ENCODE results near the gene DNAJA3. TPM values are rescaled to one million over a fixed set of nuclear protein-coding genes. Genes with fewer than 3 reads are reported as not detected.

DNAJA3 gene
- total RNA-seq, 1 donor from 2014 or later, result 36.1 TPM

- H3K27ac ChIP-seq, result peak within 1 kb of the TSS; percentile 95
- H3K4me3 ChIP-seq, result peak within 1 kb of the TSS; percentile 97
- no peaks in the 10 kb centered on the region for H3K9me3 ChIP-seq
- DNase-seq (peak; percentile 97), ATAC-seq (peak; percentile 97)
- peak; percentile 59 for TF ChIP-seq CTCF (IDR thresholded peaks at IDR 0.05)
- intact Hi-C loops (cut with DNase I), result no loop called here
- H3K36me3 ChIP-seq, result no peaks in the 10 kb centered on the region
- H3K4me1 ChIP-seq, result peaks cover 29% of the 10 kb centered on the region
- H3K27me3 ChIP-seq, result no peaks in the 10 kb centered on the region
These were observed 50.5 kb downstream of the DNAJA3 start, which contains the start of gene HMOX2 for GRCh38 chr16:4475880-4476788. Gene HMOX2, plus strand, starts transcription at chr16:4476398. Its CDS starts 29,127 bp downstream, at chr16:4505525.

GRCh38 chr16:4477966-4478365, 52.3 kb downstream of the DNAJA3 start:
- ATAC-seq, result no peak
- Histone ChIP-seq H3K4me1 (peaks cover 29% of the 10 kb centered on the region), H3K36me3 (no peaks in the 10 kb centered on the region), H3K4me3 (peak overlapping the region; percentile 97), H3K9me3 (no peaks in the 10 kb centered on the region), H3K27me3 (no peaks in the 10 kb centered on the region), H3K27ac (no peak overlapping the region)
- no peak for DNase-seq
- intact Hi-C loops (cut with DNase I), result no loop called here
- peak; percentile 16 for TF ChIP-seq CTCF (IDR thresholded peaks at IDR 0.05)

GRCh38 chr16:4481526-4481925, 55.9 kb downstream of the DNAJA3 start:
- Histone ChIP-seq H3K36me3 (peaks cover 21% of the 10 kb centered on the region), H3K4me1 (peaks cover 23% of the 10 kb centered on the region), H3K4me3 (no peak overlapping the region), H3K9me3 (no peaks in the 10 kb centered on the region), H3K27me3 (no peaks in the 10 kb centered on the region), H3K27ac (peak overlapping the region; percentile 7)
- DNase-seq (no peak), ATAC-seq (no peak)
- TF ChIP-seq CTCF (IDR thresholded peaks at IDR 0.05), result no peak
- intact Hi-C loops (cut with DNase I), result no loop called here

GRCh38 chr16:4481963-4482362, 56.3 kb downstream of the DNAJA3 start:
- Histone ChIP-seq H3K27ac (no peak overlapping the region), H3K4me1 (peaks cover 27% of the 10 kb centered on the region)
- intact Hi-C loops (cut with DNase I), result no loop called here

More at GRCh38 chr16:4481963-4482362, 56.3 kb downstream of the DNAJA3 start:
- DNase-seq, result no peak
- H3K27me3 ChIP-seq, result no peaks in the 10 kb centered on the region
- H3K9me3 ChIP-seq, result no peaks in the 10 kb centered on the region
- TF ChIP-seq CTCF (IDR thresholded peaks at IDR 0.05), result no peak
- ATAC-seq, result no peak
- H3K4me3 ChIP-seq, result no peak overlapping the region
- H3K36me3 ChIP-seq, result peaks cover 25% of the 10 kb centered on the region

All from upper lobe of right lung (tissue), 1 donor.